HAP-1 (cell line): Measurements from ENCODE around the gene KRT9.

Source experiments
- DNase-seq, 2 experiments: peaks; one replicate each; pipeline ENCODE4 v3.0.0-alpha.2; 2016 to 2020; ENCODE audit warnings: low spot score in 2 of 2
- H3K27me3 ChIP-seq: fragments of 250-450 bp; sonication (Bioruptor Pico); 2 replicates; pipeline ENCODE4 v1.5.1; 2020; ENCODE audit warnings: low read depth, mild to moderate bottlenecking, moderate library complexity
- H3K36me3 ChIP-seq: fragments of 250-450 bp; sonication (Bioruptor Pico); replicated peaks from 2 replicates; pipeline ENCODE4 v1.5.1; 2020; ENCODE audit warnings: mild to moderate bottlenecking
- H3K4me1 ChIP-seq: fragments of 250-450 bp; sonication (Bioruptor Pico); 2 replicates; pipeline ENCODE4 v1.5.1; 2020; ENCODE audit warnings: mild to moderate bottlenecking
- H3K4me3 ChIP-seq: fragments of 250-450 bp; sonication (Bioruptor Pico); 2 replicates; pipeline ENCODE4 v1.5.1; 2020; ENCODE audit warnings: mild to moderate bottlenecking, moderate library complexity
- H3K9me3 ChIP-seq: fragments of 250-450 bp; sonication (Bioruptor Pico); 2 replicates; pipeline ENCODE4 v1.5.1; 2020; ENCODE audit warnings: mild to moderate bottlenecking, moderate library complexity
- in situ Hi-C: fragments of 300-500 bp; cut with MboI; formaldehyde crosslinking; loops from 3 replicates; pipeline ENCODE4 v1.14.3; 2020; ENCODE audit warnings: low sequenced_read_pairs, inconsistent platforms, mixed read lengths

Gene KRT9

DNA sequence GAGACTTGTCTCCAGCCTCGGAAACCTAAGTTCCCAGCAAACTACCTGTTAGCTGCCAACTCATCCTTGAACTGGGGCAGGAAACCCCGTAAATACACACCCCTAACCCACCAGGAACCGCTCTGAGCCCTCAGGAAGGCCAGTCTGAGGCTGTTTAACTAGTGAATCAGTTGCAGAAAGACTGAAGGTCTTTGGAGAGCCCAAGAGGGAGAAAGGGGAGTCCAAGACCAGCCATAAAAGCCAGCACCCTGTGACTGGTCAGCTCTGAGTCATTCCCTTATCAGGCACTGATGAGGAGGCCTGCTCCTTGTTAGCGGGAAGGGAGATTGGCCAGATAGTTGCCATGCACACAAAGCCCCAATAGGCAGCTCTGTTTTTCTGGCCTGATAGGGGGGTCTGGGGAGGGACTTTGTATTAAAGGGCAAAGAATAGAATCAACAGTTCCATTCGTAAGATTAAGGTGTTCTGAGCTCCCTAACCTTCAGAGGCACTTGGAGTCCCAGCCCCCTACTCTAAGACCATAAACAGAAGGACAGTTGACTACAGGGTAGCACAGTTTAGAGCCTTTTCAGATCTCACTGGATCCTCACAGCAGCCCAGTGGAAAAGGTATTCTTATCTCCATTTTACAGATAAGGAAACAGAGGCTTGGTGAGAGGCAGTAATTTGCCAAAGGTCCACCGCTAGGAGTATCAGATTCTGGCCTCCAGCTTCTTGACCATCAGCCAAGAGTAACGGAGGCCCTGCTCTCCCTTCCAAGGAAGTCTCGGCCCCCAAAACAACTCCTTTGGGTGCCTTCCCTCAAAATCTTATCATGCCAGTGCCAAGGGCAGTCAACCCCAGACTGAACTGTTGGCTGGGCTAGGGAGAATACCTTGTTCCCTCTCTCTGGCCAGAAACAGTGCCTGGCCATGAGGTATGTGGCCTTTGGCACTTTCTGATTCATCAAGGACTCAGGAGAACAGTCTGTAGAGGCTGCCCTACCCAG lies 41.5 kb downstream of the KRT9 start:
- H3K4me3 ChIP-seq, result no peak overlapping the region
- no peaks in the 10 kb centered on the region for H3K9me3 ChIP-seq
- DNase-seq, result no peak
- no peaks in the 10 kb centered on the region for H3K4me1 ChIP-seq
- peaks cover 13% of the 10 kb centered on the region; the same call in 1 of the 2 replicates for H3K27me3 ChIP-seq
- in situ Hi-C loops, result no loop called here
- no peaks in the 10 kb centered on the region for H3K36me3 ChIP-seq

GRCh38 chr17:41529491-41529915 lies 42.4 kb downstream of the KRT9 start:
- Histone ChIP-seq H3K9me3 (no peaks in the 10 kb centered on the region), H3K4me1 (no peaks in the 10 kb centered on the region), H3K27me3 (peaks cover 12% of the 10 kb centered on the region; the same call in 1 of the 2 replicates), H3K4me3 (no peak overlapping the region), H3K36me3 (no peaks in the 10 kb centered on the region)
- DNase-seq, result no peak
- in situ Hi-C loops, result no loop called here

- H3K4me3 ChIP-seq, result no peak overlapping the region
- H3K9me3 ChIP-seq, result no peaks in the 10 kb centered on the region
- DNase-seq, result no peak
- no peaks in the 10 kb centered on the region for H3K4me1 ChIP-seq
- in situ Hi-C loops, result no loop called here
- peaks cover 12% of the 10 kb centered on the region; the same call in 1 of the 2 replicates for H3K27me3 ChIP-seq
- no peaks in the 10 kb centered on the region for H3K36me3 ChIP-seq
Observed at GRCh38 chr17:41528959-41529353, 42.9 kb downstream of the KRT9 start.

DNA sequence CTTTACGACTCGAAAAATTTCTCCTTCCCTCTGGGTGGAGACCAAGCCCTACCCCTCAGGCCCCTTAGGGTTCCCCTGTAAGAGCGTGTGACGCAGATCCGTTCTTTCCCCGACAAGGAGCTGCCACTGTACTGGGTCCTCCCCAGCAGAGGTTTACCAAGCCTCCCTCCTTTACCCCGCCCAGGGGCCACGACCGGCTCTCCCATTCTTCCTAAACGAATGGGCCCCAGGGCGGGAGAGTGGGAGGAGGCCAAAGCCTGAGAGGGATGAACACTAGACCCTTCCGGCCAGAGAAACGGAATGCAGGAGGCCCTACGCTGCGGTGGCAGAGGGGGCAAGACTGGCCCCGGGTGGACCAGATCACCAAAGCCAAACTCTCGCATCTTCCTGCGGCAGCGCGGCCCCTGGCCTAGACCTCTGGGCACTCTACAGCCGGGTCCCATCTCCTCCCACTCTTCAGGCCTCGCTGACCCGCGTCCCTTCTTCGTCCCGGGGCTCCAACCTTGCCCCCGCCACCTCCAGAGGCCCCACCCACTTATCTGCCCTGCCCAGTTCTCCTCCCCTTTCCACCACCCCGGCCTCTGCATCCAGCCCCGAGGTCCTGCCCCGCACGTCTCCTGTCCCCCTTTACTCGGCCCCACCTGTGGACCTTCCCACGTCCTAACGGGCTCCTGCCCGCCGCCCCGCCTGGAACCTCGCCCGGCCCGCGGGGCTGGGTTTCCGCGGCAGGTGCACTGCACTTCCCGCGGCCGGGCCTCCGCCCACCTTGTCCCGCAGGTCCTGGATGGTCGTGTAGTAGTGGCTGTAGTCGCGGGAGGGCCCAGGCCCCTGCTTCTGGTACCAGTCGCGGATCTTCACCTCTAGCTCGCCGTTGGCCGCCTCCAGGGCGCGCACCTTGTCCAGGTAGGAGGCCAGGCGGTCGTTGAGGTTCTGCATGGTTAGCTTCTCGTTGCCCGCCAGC lies 44.5 kb downstream of the KRT9 start:
- Histone ChIP-seq H3K36me3 (no peaks in the 10 kb centered on the region), H3K4me1 (no peaks in the 10 kb centered on the region), H3K27me3 (peaks cover 7% of the 10 kb centered on the region; the same call in 1 of the 2 replicates), H3K9me3 (no peaks in the 10 kb centered on the region), H3K4me3 (no peak overlapping the region)
- no peak for DNase-seq
- in situ Hi-C loops, result no loop called here

GRCh38 chr17:41524261-41524660 lies 47.6 kb downstream of the KRT9 start:
- no peaks in the 10 kb centered on the region for H3K36me3 ChIP-seq
- in situ Hi-C loops, result no loop called here
- no peaks in the 10 kb centered on the region; the same call in 1 of the 2 replicates for H3K27me3 ChIP-seq
- no peaks in the 10 kb centered on the region for H3K9me3 ChIP-seq
- no peak overlapping the region for H3K4me3 ChIP-seq
- DNase-seq, result no peak
- no peaks in the 10 kb centered on the region for H3K4me1 ChIP-seq

DNA sequence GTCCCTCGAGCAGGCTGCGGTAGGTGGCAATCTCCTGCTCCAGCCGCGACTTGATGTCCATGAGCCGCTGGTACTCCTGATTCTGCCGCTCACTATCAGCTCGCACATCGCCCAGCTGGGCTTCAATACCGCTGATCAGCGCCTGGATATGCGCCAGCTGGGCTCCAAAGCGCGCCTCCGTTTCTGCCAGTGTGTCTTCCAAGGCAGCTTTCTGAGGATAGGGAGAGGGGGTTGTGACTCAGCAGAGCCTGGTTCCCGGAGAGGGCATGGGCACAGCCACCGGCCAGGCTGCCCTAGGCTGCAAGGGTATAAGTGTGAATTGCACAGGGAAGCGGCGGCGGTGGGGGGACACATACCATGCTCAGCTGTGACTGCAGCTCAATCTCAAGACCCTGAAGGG lies 48.1 kb downstream of the KRT9 start:
- H3K4me3 ChIP-seq, result no peak overlapping the region
- no peaks in the 10 kb centered on the region for H3K36me3 ChIP-seq
- no peak for DNase-seq
- in situ Hi-C loops, result no loop called here
- H3K9me3 ChIP-seq, result no peaks in the 10 kb centered on the region
- H3K4me1 ChIP-seq, result no peaks in the 10 kb centered on the region
- H3K27me3 ChIP-seq, result no peaks in the 10 kb centered on the region; the same call in 1 of the 2 replicates

DNA sequence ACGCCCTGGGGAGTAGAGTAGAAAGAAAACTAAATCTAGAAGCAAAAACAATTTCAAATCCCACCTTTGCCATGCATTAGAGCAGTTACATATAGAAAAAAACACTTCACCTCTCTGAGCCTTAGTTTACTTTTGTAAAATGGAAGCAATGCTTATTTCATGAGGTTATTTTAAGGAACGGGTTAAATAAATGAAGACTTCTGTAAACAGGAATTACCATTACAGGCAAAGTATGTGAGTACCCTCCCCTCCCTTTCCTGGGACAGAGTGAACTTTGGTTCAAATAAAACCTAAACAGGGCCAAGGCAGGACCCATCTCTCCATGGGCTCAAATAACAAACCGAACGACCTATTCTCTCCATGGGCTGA lies 48.6 kb downstream of the KRT9 start:
- DNase-seq, result no peak
- Histone ChIP-seq H3K27me3 (no peaks in the 10 kb centered on the region; the same call in 1 of the 2 replicates), H3K4me3 (no peak overlapping the region), H3K9me3 (no peaks in the 10 kb centered on the region), H3K36me3 (no peaks in the 10 kb centered on the region), H3K4me1 (no peaks in the 10 kb centered on the region)
- in situ Hi-C loops, result no loop called here

- H3K4me3 ChIP-seq, result no peak overlapping the region
- no peaks in the 10 kb centered on the region for H3K4me1 ChIP-seq
- no peak for DNase-seq
- in situ Hi-C loops, result no loop called here
- no peaks in the 10 kb centered on the region for H3K9me3 ChIP-seq
- no peaks in the 10 kb centered on the region for H3K36me3 ChIP-seq
- H3K27me3 ChIP-seq, result no peaks in the 10 kb centered on the region
Observed at GRCh38 chr17:41522301-41523224, 49.3 kb downstream of the KRT9 start.

DNA sequence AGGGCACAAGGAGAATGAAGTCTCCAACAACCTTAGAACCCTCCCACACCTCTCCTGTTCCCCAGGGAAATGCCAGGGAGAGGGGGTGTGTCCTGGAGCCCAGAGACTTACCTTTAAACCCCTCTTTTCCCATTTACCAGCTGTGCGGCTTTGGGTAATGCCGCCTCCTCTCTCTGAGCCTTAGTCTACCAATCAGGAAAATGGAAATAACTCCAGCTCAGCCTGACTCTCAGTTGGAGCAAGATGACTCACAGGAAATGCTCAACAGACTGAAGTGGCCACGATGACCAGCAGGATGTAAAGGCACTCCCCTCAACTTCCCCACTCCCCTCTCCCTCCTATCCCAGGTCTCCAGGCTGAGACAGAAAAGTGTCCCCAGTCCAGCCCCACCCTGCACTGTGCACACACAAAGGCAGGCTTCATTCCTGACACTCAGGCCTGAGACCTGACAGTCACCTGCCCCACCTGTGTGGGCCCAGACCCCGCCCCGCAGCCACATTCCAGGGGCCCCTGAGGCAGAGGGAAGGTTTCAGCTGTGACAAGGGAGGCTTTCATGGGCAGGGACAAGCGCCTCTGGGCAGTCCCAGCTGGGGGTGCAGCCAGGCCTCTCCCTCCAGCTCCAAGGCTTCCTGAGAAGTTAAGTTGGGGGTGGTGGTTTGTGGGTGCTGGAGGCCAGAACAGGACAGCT lies 50.1 kb downstream of the KRT9 start:
- H3K4me1 ChIP-seq, result no peaks in the 10 kb centered on the region
- in situ Hi-C loops, result no loop called here

GRCh38 chr17:41520821-41521521 lies 50.9 kb downstream of the KRT9 start:
- no peaks in the 10 kb centered on the region for H3K4me1 ChIP-seq
- H3K27me3 ChIP-seq, result no peaks in the 10 kb centered on the region
- H3K36me3 ChIP-seq, result no peaks in the 10 kb centered on the region
- no peaks in the 10 kb centered on the region for H3K9me3 ChIP-seq
- in situ Hi-C loops, result no loop called here
- H3K4me3 ChIP-seq, result no peak overlapping the region
- no peak for DNase-seq

More for the DNA sequence above, 50.1 kb downstream of the KRT9 start:
- no peaks in the 10 kb centered on the region for H3K9me3 ChIP-seq
- no peak overlapping the region for H3K4me3 ChIP-seq
- H3K27me3 ChIP-seq, result no peaks in the 10 kb centered on the region
- DNase-seq, result no peak
- H3K36me3 ChIP-seq, result no peaks in the 10 kb centered on the region

- no peaks in the 10 kb centered on the region for H3K9me3 ChIP-seq
- no peaks in the 10 kb centered on the region for H3K36me3 ChIP-seq
- no peak overlapping the region for H3K4me3 ChIP-seq
- H3K4me1 ChIP-seq, result no peaks in the 10 kb centered on the region
- H3K27me3 ChIP-seq, result no peaks in the 10 kb centered on the region
- DNase-seq, result no peak
- in situ Hi-C loops, result no loop called here
Observed at GRCh38 chr17:41519501-41520224, 52.2 kb downstream of the KRT9 start.
